GM12864 (cell line): ENCODE data around the gene SLC1A7.

Source experiments
- DNase-seq: peaks from one replicate; pipeline ENCODE4 v3.0.0-alpha.2; 2011; ENCODE audit warnings: low read depth
- H3K4me3 ChIP-seq: 2 replicates; pipeline ENCODE4 v1.5.1; 2011; ENCODE audit warnings: mild to moderate bottlenecking, low read depth, low read length, control low read depth
- TF ChIP-seq, protein P1 (sequence below): IDR thresholded peaks from 2 replicates; pipeline ENCODE4 v1.5.1; 2011; ENCODE audit warnings: low read depth, mild to moderate bottlenecking, moderate library complexity, low read length, control low read depth, inconsistent platforms; ENCODE audit errors: missing control alignments

The SLC1A7 gene

GRCh38 chr1:53062708-53063591 is 79.5 kb downstream of the SLC1A7 start:
- TF ChIP-seq, protein P1, sequence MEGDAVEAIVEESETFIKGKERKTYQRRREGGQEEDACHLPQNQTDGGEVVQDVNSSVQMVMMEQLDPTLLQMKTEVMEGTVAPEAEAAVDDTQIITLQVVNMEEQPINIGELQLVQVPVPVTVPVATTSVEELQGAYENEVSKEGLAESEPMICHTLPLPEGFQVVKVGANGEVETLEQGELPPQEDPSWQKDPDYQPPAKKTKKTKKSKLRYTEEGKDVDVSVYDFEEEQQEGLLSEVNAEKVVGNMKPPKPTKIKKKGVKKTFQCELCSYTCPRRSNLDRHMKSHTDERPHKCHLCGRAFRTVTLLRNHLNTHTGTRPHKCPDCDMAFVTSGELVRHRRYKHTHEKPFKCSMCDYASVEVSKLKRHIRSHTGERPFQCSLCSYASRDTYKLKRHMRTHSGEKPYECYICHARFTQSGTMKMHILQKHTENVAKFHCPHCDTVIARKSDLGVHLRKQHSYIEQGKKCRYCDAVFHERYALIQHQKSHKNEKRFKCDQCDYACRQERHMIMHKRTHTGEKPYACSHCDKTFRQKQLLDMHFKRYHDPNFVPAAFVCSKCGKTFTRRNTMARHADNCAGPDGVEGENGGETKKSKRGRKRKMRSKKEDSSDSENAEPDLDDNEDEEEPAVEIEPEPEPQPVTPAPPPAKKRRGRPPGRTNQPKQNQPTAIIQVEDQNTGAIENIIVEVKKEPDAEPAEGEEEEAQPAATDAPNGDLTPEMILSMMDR = no peak
- DNase-seq = no peak
- H3K4me3 ChIP-seq = no peak overlapping the region

DNA sequence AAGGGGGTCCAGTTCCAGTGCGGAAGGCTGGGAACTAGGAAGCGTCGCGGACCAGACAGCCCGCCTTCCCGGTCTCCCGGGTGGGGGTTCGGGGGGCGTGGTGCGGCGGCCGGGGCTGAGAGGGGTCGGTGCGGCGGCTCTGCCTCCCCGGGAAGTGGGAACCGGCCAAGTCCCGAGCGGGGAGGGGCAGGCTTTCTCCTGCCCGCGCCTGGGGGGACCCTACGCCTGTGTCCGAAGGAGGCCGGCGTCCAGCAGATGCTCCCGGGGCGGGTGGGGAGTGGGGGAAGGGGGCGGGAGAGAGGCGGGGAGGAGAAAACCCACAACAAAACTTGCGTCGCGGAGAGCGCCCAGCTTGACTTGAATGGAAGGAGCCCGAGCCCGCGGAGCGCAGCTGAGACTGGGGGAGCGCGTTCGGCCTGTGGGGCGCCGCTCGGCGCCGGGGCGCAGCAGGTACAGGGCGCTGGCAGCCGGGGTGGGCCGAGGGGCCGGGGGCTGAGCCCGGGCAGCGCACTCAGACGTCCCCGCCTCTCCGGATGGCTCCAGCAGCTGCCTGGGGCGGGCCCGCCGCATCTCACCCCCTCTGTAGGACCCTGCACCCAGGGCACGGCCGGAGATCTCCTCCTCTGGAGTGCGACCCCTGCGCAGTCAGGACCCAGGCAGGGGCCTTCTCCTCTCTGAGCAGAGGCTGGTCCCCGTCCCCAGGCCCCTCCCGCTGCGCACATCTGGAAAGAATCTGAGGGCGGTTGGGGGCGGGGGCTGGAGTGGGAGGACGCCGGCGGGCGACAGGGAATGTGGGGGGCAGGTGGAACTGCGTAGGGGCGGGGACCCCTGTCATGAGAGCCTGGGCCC is 80.4 kb downstream of the SLC1A7 start, which contains the start of gene PODN:
PODN (plus strand) TSS at position 355 of the 849 bp plus-strand sequence. CDS start 7,643 bp downstream, outside the sequence.
- TF ChIP-seq, protein P1 = no peak
- H3K4me3 ChIP-seq = no peak within 1 kb of the TSS
- DNase-seq = no peak

DNA sequence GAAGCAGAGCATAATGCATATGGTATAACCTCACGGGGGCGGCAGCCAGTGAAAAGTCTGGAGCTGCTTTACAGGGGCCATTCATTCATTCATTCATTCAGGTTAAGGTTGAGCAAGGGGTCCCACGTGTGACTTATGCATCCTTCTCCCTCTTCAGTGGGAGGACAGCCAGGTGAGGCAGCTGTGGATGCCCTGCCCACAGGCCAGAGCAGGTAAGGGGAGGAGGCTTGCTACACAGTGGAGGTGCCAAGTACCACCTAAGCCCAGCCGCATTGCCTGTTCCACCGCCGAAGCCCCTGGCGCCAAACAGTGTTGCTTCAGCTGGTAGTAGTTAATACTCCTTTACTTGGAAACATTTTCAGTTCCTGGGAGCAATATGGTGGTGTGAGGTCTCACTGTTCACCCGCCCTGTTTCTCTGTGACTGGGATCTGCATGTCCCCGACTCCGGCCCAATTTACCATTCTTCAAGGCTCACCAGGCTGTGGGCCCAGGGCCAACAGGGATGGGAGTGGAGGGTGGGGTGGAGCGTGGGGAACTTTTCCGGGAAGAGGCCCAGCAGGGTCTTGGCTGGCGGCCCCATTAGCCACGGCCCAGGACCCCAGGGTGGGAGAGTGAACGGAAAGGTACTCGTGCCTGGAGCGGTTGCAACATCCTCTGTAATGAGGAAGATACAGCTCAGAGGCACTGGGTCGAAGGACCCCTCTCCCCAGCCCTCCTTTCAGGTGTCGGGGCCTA is 81.1 kb downstream of the SLC1A7 start:
- TF ChIP-seq, protein P1 = no peak
- no peak overlapping the region for H3K4me3 ChIP-seq
- no peak for DNase-seq

- no peak overlapping the region for H3K4me3 ChIP-seq
- TF ChIP-seq, protein P1 = no peak
- no peak for DNase-seq
Measured at GRCh38 chr1:53060579-53060978, 81.9 kb downstream of the SLC1A7 start.

DNA sequence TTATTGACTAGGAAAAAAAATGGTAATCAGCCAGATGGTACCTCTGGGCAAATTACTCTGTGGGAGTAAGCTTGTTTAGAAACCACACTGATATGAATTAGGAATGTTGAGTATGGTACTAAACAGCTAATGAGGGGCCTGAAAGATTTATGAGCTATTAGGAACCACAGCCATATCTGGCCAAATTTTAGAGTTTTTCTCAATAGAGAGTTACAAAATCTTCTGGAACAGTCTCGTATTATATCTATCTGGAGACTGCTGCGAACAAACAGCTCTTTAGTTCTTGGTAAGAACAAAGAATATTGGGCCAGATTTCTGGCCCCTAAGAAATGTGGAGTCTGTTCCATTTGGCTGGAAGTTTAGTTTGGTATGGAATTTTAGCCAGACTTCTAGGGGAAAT is 85.3 kb downstream of the SLC1A7 start:
- no peak overlapping the region for H3K4me3 ChIP-seq
- no peak for DNase-seq
- TF ChIP-seq, protein P1 = no peak

GRCh38 chr1:53051676-53052075 is 90.8 kb downstream of the SLC1A7 start:
- no peak overlapping the region for H3K4me3 ChIP-seq
- no peak for DNase-seq
- TF ChIP-seq, protein P1 = no peak
